ENCODE measurements around the gene TUBA1C. TPM values are rescaled to one million over a fixed set of nuclear protein-coding genes. Genes with fewer than 3 reads are reported as not detected.

TUBA1C gene
- total RNA-seq, 4 donors from 2014 or later = 53.9 to 130 (median 72.5) TPM

GRCh38 chr12:49296836-49297694 is 32.2 kb downstream of the TUBA1C start:
- ATAC-seq = peak in 1 of 2 donors; percentile 40
- peaks cover 0 to 11% of the 10 kb centered on the region in 2 donors for H3K4me1 ChIP-seq
- in situ Hi-C loops (cut with MboI; ENCODE audit: low sequenced_read_pairs in 4 of 4) (no loop called here), intact Hi-C loops (cut with DNase I; ENCODE audit: low total_unique reads) (no loop called here)
- H3K4me3 ChIP-seq = peak overlapping the region; percentile 13 to 52 (median 20)
- H3K27me3 ChIP-seq = peaks cover 46 to 50% (median 49%) of the 10 kb centered on the region in 3 donors
- no peak for DNase-seq
- no peaks in the 10 kb centered on the region for H3K36me3 ChIP-seq
- no peaks in the 10 kb centered on the region for H3K9me3 ChIP-seq
- H3K27ac ChIP-seq = no peak overlapping the region
- TF ChIP-seq CTCF (IDR thresholded peaks at IDR 0.05 in 4 of 5, conservative IDR thresholded peaks at IDR 0.05 in 1 of 5) (no peak), POLR2A (IDR thresholded peaks at IDR 0.05) (no peak)

GRCh38 chr12:49297695-49298060 is 32.8 kb downstream of the TUBA1C start:
- no peaks in the 10 kb centered on the region for H3K9me3 ChIP-seq
- H3K27ac ChIP-seq = no peak overlapping the region
- no peak for DNase-seq
- H3K4me1 ChIP-seq = peaks cover 0 to 11% of the 10 kb centered on the region in 2 donors
- TF ChIP-seq POLR2A (IDR thresholded peaks at IDR 0.05) (no peak), CTCF (IDR thresholded peaks at IDR 0.05 in 4 of 5, conservative IDR thresholded peaks at IDR 0.05 in 1 of 5) (no peak)
- in situ Hi-C loops (cut with MboI; ENCODE audit: low sequenced_read_pairs in 4 of 4) = no loop called here
- peak in 1 of 2 donors; percentile 13 for ATAC-seq
- H3K36me3 ChIP-seq = no peaks in the 10 kb centered on the region
- intact Hi-C loops (cut with DNase I; ENCODE audit: low total_unique reads) = no loop called here
- H3K4me3 ChIP-seq = peak overlapping the region in 3 of 4 donors; percentile 13 to 52 (median 25)
- H3K27me3 ChIP-seq = peaks cover 46 to 50% (median 49%) of the 10 kb centered on the region in 3 donors

GRCh38 chr12:49298160-49298559 is 33.3 kb downstream of the TUBA1C start:
- no peak overlapping the region for H3K27ac ChIP-seq
- in situ Hi-C loops (cut with MboI; ENCODE audit: low sequenced_read_pairs in 4 of 4) = no loop called here
- ATAC-seq = no peak
- no peak for TF ChIP-seq POLR2A (IDR thresholded peaks at IDR 0.05)
- TF ChIP-seq CTCF (IDR thresholded peaks at IDR 0.05 in 4 of 5, conservative IDR thresholded peaks at IDR 0.05 in 1 of 5) = no peak
- peaks cover 46 to 50% (median 49%) of the 10 kb centered on the region in 3 donors for H3K27me3 ChIP-seq
- peaks cover 0 to 11% of the 10 kb centered on the region in 2 donors for H3K4me1 ChIP-seq
- intact Hi-C loops (cut with DNase I; ENCODE audit: low total_unique reads) = no loop called here
- no peaks in the 10 kb centered on the region for H3K36me3 ChIP-seq
- no peak for DNase-seq
- no peak overlapping the region for H3K4me3 ChIP-seq
- H3K9me3 ChIP-seq = no peaks in the 10 kb centered on the region

- DNase-seq = no peak
- in situ Hi-C loops (cut with MboI; ENCODE audit: low sequenced_read_pairs in 4 of 4) = no loop called here
- intact Hi-C loops (cut with DNase I; ENCODE audit: low total_unique reads) = no loop called here
- H3K27me3 ChIP-seq = peaks cover 28 to 35% (median 31%) of the 10 kb centered on the region in 3 donors
- H3K36me3 ChIP-seq = no peaks in the 10 kb centered on the region
- no peak for ATAC-seq
- H3K4me1 ChIP-seq = peaks cover 0 to 9% of the 10 kb centered on the region in 2 donors
- no peak overlapping the region for H3K27ac ChIP-seq
- H3K9me3 ChIP-seq = no peaks in the 10 kb centered on the region
- TF ChIP-seq CTCF (IDR thresholded peaks at IDR 0.05 in 4 of 5, conservative IDR thresholded peaks at IDR 0.05 in 1 of 5) (no peak), POLR2A (IDR thresholded peaks at IDR 0.05) (no peak)
- H3K4me3 ChIP-seq = no peak overlapping the region
Observed at GRCh38 chr12:49301760-49302159, 36.9 kb downstream of the TUBA1C start.

Data from gastrocnemius medialis (tissue), 4 donors.